ENCODE data around the gene SCCPDH. TPM values are rescaled to one million over a fixed set of nuclear protein-coding genes. Genes with fewer than 3 reads are reported as not detected.
"Not testable (repeated sequence)": the region's sequence is repeated elsewhere in the genome, so short reads cannot be mapped to it uniquely, and the experiment has no call there.

SCCPDH gene
- total RNA-seq, 1 donor from 2014 or later, result 31.3 TPM

GRCh38 chr1:246793356-246793896, 69.2 kb downstream of the SCCPDH start:
- DNase-seq (ENCODE audit: low spot score), result peak; percentile 55
- intact Hi-C loops (cut with DNase I), result no loop called here

DNA sequence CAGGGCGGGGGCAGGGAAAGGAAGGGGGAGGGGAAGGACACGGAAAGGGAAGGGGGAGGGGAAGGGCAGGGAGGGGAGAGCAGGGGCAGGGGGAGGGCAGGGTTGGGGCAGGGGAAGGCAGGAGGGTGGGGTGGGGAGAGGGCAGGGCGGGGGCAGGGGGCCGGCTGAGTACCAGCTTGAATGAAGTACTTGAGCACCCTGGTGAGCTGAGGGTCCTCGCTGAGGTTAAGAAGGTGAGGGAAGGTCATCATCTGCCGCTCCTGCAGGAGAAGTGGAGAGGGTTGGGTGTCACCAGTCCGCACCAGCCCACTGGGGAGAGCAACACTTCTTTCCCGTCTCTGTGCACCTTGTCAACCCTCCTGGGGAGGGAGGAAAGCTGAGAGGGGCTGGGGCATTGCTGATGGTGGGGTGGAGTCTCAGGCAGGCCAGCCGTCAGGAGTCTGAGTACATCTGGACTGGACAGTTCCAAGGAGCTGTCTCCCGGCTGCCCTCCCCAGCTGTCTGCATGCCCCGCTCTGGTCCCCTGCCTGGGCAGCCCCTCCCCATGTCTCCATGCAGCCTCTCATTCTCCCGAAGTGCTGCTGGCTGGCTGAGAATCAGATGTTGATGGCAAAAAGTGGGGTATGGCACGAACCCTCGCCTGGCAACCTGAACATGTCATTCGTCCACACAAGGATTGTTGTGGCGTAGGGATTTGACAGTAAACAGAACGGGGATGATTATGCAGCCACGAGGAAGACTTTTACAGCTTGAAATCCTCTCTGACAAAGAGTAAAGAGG, 70.0 kb downstream of the SCCPDH start:
- DNase-seq (ENCODE audit: low spot score), result peak; percentile 73
- intact Hi-C loops (cut with DNase I), result no loop called here

GRCh38 chr1:246794828-246795671, 70.8 kb downstream of the SCCPDH start:
- DNase-seq (ENCODE audit: low spot score), result peak; percentile 73
- intact Hi-C loops (cut with DNase I), result no loop called here

DNA sequence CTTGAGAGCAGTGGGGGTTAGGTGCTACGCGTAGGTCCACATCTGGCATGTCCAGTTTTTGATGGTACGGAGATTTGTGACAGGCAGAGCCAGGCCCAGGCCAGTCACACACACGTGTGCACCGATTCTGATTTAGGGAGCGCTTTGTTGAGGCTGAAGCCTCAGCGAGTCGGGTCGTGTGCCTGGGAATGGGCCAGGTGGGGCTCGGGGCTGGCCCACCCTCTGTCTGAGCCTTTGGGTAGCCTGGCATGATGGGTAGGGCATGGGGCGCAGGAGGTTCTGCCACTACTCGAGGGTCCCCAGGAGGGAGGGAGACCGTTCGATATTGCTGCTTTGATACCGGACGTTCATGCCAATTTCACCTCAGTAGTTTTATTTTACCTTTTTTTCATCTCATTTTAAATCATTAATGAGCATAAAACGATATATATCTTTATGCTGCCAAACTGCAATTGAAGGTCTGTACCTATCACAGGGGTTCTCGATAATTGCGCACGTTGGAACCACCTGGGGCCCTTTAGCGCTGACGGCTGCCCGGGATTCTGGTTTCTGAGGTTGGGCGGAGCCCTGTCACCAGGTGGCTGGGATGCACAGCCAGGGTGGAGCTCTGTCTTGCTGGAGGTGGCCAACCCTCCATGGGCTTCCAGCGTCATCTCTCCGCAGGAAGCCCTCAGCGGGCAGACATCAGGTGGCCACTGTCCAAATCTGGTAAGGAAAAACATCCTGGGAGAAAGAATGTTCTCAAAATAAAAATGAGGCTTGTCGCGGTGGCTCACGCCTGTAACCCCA, 71.9 kb downstream of the SCCPDH start:
- intact Hi-C loops (cut with DNase I), result no loop called here
- peak; percentile 39 for DNase-seq (ENCODE audit: low spot score)

DNA sequence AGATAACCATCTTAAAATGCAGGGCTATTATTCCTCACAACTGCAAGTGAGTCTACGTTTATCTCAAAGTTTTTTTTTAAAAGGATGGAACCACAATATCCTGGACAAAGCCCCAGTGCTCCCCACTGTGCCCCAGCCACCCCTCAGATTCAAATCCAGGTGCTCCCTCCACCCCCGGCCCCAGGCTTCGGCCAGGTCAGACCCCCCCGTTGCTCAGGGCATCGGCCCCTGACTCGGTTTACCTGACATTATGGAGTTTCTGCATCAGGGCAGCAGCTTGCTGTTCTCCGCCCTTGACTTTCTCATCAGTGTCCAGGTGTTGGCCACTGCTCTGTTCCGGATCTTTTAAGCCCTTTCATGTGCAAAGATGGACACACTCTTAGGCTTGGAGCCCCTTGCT, 72.9 kb downstream of the SCCPDH start:
- intact Hi-C loops (cut with DNase I), result no loop called here
- peak; percentile 27 for DNase-seq (ENCODE audit: low spot score)

DNA sequence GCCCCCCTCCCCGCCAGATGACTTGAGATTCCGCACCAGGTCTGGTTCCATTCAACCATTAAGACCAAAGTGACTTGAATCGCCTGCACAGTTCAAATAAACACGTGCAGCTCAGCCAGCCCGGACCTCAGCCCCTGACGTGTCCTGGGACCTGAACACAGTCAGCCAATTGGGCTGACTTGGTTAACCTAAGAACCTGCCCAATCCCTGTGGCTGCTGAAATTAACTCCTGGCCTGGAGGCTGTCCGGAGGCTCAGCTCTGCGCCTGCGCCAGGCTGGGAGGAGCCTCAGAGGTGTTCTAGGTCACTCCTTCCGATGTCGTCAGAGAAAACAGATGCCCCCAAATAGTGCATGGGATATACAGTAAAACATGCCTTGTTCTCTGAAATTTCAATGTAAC, 73.4 kb downstream of the SCCPDH start:
- intact Hi-C loops (cut with DNase I), result no loop called here
- DNase-seq (ENCODE audit: low spot score), result peak; percentile 12

- peak; percentile 35 for DNase-seq (ENCODE audit: low spot score)
- intact Hi-C loops (cut with DNase I), result no loop called here
These were observed 73.9 kb downstream of the SCCPDH start for GRCh38 chr1:246798107-246798506.

DNA sequence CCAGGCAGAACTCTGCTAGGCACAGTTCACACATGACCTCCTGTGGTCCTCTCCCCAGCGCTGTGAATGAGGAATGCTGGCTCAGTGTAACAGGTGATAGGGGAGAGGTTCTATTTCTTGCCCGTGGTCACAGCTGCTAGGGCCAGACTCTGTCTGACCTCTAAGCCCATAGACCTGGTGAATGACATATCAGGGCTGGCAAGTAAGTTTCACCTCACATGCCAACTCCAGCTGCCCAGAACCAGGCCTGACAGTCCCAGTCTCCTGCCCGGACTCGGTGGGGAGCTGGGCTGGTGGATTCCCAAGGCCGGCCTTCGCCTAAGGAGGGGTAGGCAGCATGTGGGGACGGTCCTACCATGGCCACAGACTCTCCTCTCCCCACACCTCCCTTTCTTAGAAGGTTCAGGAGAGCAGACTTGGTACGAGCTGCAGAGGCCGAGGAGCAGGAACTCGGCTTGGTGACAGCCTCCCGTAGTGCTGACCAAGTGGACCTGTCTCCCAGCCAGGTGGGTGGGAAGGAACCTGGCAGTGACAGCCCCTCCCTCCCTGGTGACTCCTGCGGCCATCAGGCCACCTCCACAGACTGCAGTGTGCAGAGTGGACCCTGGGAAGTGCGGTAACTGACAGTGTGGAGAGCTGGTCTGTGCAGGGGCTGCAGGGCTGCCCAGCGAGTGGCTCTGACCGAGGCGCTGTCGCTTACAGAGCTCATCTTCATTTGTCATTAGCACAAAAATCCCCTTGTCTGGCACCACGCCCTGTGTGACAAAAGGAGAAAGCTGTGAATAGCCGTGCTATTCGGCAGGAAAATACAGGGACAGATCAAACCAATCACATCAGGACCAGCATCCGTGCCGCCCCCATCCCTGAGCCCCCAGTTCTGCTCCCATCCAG, 74.6 kb downstream of the SCCPDH start:
- intact Hi-C loops (cut with DNase I), result no loop called here
- peak; percentile 75 for DNase-seq (ENCODE audit: low spot score)

DNA sequence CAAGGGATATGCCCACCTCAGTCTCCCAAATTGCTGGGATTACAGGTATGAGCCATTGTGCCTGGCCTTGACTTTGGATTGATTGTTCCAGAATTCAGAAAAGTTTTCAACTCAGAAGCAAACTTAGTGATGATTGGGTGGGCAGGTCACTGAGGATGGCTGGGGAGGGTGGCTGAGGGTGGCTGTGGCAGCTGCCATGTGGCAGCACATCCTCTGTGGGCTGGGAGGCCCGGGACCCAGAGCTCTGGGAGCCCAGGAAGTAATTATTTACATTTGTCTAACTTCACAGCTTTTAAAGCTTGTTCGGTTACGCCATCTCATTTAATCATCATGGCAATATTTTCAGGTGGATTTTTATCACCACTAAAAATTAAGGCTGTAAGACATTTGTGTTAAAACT, 76.1 kb downstream of the SCCPDH start:
- intact Hi-C loops (cut with DNase I), result no loop called here
- no peak for DNase-seq (ENCODE audit: low spot score)

- peak; percentile 70 for DNase-seq (ENCODE audit: low spot score)
- intact Hi-C loops (cut with DNase I), result no loop called here
These were observed 76.5 kb downstream of the SCCPDH start for GRCh38 chr1:246800756-246801155.

DNA sequence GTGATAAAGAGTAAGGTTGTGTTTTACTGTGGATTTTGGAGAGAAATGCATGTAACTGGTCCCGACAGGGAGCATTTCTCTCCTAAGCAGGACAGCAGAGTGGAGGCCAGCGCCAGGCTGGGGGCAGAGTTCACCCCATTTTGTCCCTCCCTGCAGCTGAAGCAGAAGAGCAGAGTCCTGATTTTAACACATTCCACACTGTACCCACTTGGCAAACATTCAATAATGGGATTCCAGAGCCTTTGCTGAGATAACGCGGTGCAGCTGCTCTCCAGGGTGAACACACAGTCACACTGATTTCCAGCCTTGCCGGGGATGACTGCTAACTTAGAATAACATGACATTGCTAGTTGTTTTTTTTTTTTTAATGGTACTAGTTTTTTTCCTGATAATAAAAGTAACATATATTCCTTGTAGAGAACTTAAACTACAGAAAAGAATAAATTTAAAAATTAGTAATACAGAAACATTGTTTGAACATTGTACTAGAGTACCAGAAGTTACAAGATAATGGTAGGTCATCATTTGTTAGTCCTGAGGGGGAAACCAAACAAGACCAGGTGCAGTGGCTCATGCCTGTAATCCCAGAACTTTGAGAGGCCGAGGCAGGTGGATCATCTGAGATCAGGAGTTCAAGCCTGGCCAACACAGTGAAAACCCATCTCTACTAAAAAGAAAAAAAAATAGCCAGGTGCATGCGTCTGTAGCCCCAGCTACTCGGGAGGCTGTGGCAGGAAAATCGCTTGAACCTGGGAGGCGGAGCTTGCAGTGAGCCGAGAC, 77.2 kb downstream of the SCCPDH start:
- intact Hi-C loops (cut with DNase I), result no loop called here
- no peak for DNase-seq (ENCODE audit: low spot score)

DNA sequence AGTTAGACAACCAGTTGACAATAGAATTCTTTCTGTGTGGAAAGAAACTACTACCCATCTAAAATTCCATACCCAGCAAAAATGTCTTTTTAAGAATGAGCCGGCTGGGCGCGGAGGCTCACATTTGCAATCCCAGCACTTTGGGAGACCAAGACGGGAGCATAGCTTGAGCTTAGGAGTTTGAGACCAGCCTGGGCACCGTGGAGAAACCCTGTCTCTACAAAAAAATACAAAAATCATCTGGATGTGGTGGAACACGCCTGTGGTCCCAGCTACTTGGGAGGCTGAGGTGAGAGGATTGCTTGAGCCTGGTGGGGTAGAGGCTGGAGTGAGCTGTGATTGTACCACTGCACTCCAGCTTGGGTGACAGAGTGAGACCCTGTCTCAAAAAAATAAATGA, 79.2 kb downstream of the SCCPDH start:
- intact Hi-C loops (cut with DNase I), result no loop called here
- no peak for DNase-seq (ENCODE audit: low spot score)

DNA sequence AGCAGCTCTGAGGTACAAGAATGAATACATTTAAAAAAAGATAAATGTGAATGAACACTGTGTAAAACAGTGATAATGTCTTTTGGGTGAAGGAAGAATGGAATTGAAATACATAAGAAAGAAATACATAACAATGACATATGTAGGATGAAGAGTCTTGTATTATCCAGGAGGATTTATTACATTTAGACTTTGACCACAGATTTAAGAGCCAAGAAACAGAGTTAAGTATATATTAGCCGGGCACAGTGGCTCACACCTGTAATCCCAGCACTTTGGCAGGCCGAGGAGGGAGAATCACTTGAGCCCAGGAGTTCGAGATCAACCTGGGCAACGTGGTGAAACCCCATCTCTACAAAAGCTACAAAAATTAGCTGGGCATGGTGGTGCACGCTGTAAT, 79.7 kb downstream of the SCCPDH start:
- intact Hi-C loops (cut with DNase I), result no loop called here
- no peak for DNase-seq (ENCODE audit: low spot score)

- intact Hi-C loops (cut with DNase I), result no loop called here
- DNase-seq (ENCODE audit: low spot score), result no peak
These were observed 81.0 kb downstream of the SCCPDH start for GRCh38 chr1:246805135-246805716.

- intact Hi-C loops (cut with DNase I), result no loop called here
- DNase-seq (ENCODE audit: low spot score), result no peak
These were observed 85.3 kb downstream of the SCCPDH start for GRCh38 chr1:246809473-246809872.

GRCh38 chr1:246811985-246812384, 87.8 kb downstream of the SCCPDH start:
- no peak for DNase-seq (ENCODE audit: low spot score)
- intact Hi-C loops (cut with DNase I), result no loop called here

- intact Hi-C loops (cut with DNase I); DNase-seq (ENCODE audit: low spot score): not testable (repeated sequence)
These were observed 89.1 kb downstream of the SCCPDH start for GRCh38 chr1:246813325-246813724.

DNA sequence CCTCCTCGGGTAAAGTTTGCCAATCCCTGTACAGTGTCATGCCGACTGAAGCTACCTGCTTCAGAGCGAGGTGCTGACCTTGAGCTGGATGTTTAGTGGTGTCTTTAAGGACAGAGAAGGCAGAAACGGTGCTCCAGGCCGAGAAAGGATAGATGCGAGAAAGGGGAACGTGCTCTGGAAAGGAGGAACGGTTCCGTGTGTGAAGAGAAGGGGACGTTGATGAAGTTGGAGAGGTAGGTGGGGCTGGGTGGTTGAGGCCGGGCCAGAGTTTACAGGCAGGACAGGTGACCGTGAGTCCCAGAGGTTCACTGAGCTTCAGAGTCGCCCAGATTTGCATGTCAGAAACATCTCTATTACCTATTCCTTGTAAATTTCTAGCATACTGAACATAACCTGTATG, 90.7 kb downstream of the SCCPDH start:
- intact Hi-C loops (cut with DNase I), result no loop called here
- DNase-seq (ENCODE audit: low spot score), result no peak
